Panc1 (cell line): ENCODE measurements around the gene PYGO1. TPM values are rescaled to one million over a fixed set of nuclear protein-coding genes. Genes with fewer than 3 reads are reported as not detected.

ENCODE experiments used
- ATAC-seq: fragments of 200-7000 bp; cut with Tn5 transposase; 2 replicates; pipeline ENCODE4 v1.9.1; 2020; ENCODE audit warnings: mild to moderate bottlenecking, moderate library complexity
- BruUV-seq: library from RNA; stranded (reverse); fragments of 400-500 nt; replicated peaks from 2 replicates; lab custom pipeline; 2021; lab: Mats Ljungman, UMichigan
- CTCF ChIA-PET: fragments of 300-600 bp; sonication (Branson Sonifier 250); formaldehyde crosslinking; loops from one replicate; lab custom pipeline; 2022; ENCODE audit warnings: antibody characterized with exemption; lab: Charles Lee
- POLR2A ChIA-PET: fragments of 300-600 bp; sonication (Branson Sonifier 250); formaldehyde crosslinking; loops from one replicate; lab custom pipeline; 2022; ENCODE audit warnings: antibody characterized with exemption; lab: Charles Lee
- DNase-seq: peaks from one replicate; pipeline ENCODE4 v3.0.0-alpha.2; 2010; ENCODE audit warnings: low read depth, low spot score
- H3K27ac ChIP-seq: 2 replicates; pipeline ENCODE4 v1.5.1; 2011; ENCODE audit warnings: mild to moderate bottlenecking, low read length, inconsistent platforms
- H3K27me3 ChIP-seq: fragments of 200-500 bp; sonication (Bioruptor generic); 2 replicates; pipeline ENCODE4 v1.6.0; 2014; ENCODE audit warnings: low read length, inconsistent platforms; ENCODE audit not compliant: control insufficient read depth, insufficient read depth
- H3K36me3 ChIP-seq: fragments of 200-500 bp; sonication (Bioruptor generic); 2 replicates; pipeline ENCODE4 v1.5.1; 2014; ENCODE audit warnings: inconsistent platforms, mild to moderate bottlenecking, low read length, moderate library complexity; ENCODE audit not compliant: control insufficient read depth, insufficient read depth
- H3K4me1 ChIP-seq: 2 replicates; pipeline ENCODE4 v1.5.1; 2011; ENCODE audit warnings: inconsistent platforms, mild to moderate bottlenecking, low read length, moderate library complexity; ENCODE audit not compliant: control insufficient read depth, insufficient read depth
- H3K4me3 ChIP-seq, 2 experiments: 2 replicates each; pipeline ENCODE4 v1.5.1; 2011 to 2012; ENCODE audit warnings: low read depth in 2 of 2, low read length in 2 of 2, mild to moderate bottlenecking in 2 of 2, inconsistent platforms in 1 of 2, moderate library complexity in 1 of 2
- H3K9me3 ChIP-seq: fragments of 200-500 bp; sonication (Bioruptor generic); 2 replicates; pipeline ENCODE4 v1.5.1; 2014; ENCODE audit warnings: low read depth, mild to moderate bottlenecking, inconsistent platforms, low read length, moderate library complexity; ENCODE audit not compliant: control insufficient read depth, insufficient read depth
- POLR2AphosphoS5 ChIP-seq: IDR thresholded peaks from 2 replicates; pipeline ENCODE4 v1.6.1; 2012; ENCODE audit warnings: mild to moderate bottlenecking, low read depth, low read length, moderate library complexity
- SIN3A ChIP-seq: IDR thresholded peaks from 2 replicates; pipeline ENCODE4 v1.6.1; 2012; ENCODE audit warnings: low read depth, mild to moderate bottlenecking, low read length, moderate library complexity, borderline replicate concordance; ENCODE audit not compliant: insufficient read depth
- TCF7L2 ChIP-seq: IDR thresholded peaks from 2 replicates; pipeline ENCODE4 v1.6.1; 2011; ENCODE audit warnings: mild to moderate bottlenecking, low read depth, low read length, inconsistent platforms
- in situ Hi-C: cut with HindIII; loops from 2 replicates; pipeline ENCODE4 v1.10.0; 2016; ENCODE audit warnings: low sequenced_read_pairs, low pct_unique_long_range_greater_than_20kb
- intact Hi-C: fragments of 100-400 bp; cut with micrococcal nuclease; formaldehyde crosslinking; loops from one replicate; pipeline ENCODE4 v1.10.0; 2022; ENCODE audit not compliant: unreplicated experiment
- total RNA-seq: library from RNA; stranded (reverse); gene quantifications from one replicate; pipeline ENCODE4 v1.2.1, GENCODE V29; 2021; ENCODE audit not compliant: unreplicated experiment
- TF ChIP-seq, protein P1 (sequence below): fragments of 450-650 bp; IDR thresholded peaks from 2 replicates; pipeline ENCODE4 v1.5.1; 2017; ENCODE audit warnings: mild to moderate bottlenecking
- TF ChIP-seq, protein P2 (sequence below), 2 experiments: IDR thresholded peaks; 2 replicates each; pipeline ENCODE4 v1.6.1; 2011 to 2012; ENCODE audit warnings: low read depth in 2 of 2, control low read depth in 1 of 2, low read length in 1 of 2, mild to moderate bottlenecking in 1 of 2, moderate library complexity in 1 of 2; ENCODE audit not compliant: insufficient read depth in 1 of 2

The PYGO1 gene
- total RNA-seq, 1 experiment from 2014 or later: 2.4 TPM

DNA sequence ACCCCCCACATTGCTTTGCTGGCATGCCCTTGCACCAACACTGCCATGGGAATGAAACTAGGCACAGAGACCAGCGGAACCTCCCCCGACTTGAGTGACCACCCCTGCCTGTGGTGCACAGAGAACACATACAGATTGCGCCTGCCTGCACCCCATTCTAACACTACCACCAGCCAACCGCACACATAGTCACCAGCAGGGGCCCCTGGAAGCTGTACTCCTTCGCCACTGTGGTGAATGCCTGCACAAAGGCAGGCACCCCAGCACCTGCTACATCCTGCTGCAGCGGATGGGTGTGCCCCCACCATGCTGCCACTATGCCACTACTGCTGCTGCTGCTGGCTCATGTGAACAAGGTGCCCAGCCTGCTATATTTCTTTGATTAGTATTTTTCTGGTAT, 52.7 kb downstream of the PYGO1 start:
- intact Hi-C loops: no loop called here
- H3K9me3 ChIP-seq: no peaks in the 10 kb centered on the region
- H3K4me1 ChIP-seq: 0 out of 2 replicates have a peak, but pooled peaks cover 3% of the 10 kb centered on the region
- ChIA-PET POLR2A (no interaction called here), CTCF (no interaction called here)
- BruUV-seq: no TSS peak
- in situ Hi-C loops: no loop called here
- no peaks in the 10 kb centered on the region for H3K36me3 ChIP-seq
- H3K4me3 ChIP-seq: no peak overlapping the region
- TF ChIP-seq POLR2AphosphoS5: no peak
- TF ChIP-seq, protein P1, sequence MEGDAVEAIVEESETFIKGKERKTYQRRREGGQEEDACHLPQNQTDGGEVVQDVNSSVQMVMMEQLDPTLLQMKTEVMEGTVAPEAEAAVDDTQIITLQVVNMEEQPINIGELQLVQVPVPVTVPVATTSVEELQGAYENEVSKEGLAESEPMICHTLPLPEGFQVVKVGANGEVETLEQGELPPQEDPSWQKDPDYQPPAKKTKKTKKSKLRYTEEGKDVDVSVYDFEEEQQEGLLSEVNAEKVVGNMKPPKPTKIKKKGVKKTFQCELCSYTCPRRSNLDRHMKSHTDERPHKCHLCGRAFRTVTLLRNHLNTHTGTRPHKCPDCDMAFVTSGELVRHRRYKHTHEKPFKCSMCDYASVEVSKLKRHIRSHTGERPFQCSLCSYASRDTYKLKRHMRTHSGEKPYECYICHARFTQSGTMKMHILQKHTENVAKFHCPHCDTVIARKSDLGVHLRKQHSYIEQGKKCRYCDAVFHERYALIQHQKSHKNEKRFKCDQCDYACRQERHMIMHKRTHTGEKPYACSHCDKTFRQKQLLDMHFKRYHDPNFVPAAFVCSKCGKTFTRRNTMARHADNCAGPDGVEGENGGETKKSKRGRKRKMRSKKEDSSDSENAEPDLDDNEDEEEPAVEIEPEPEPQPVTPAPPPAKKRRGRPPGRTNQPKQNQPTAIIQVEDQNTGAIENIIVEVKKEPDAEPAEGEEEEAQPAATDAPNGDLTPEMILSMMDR: no peak
- no peak for TF ChIP-seq SIN3A
- TF ChIP-seq, protein P2, sequence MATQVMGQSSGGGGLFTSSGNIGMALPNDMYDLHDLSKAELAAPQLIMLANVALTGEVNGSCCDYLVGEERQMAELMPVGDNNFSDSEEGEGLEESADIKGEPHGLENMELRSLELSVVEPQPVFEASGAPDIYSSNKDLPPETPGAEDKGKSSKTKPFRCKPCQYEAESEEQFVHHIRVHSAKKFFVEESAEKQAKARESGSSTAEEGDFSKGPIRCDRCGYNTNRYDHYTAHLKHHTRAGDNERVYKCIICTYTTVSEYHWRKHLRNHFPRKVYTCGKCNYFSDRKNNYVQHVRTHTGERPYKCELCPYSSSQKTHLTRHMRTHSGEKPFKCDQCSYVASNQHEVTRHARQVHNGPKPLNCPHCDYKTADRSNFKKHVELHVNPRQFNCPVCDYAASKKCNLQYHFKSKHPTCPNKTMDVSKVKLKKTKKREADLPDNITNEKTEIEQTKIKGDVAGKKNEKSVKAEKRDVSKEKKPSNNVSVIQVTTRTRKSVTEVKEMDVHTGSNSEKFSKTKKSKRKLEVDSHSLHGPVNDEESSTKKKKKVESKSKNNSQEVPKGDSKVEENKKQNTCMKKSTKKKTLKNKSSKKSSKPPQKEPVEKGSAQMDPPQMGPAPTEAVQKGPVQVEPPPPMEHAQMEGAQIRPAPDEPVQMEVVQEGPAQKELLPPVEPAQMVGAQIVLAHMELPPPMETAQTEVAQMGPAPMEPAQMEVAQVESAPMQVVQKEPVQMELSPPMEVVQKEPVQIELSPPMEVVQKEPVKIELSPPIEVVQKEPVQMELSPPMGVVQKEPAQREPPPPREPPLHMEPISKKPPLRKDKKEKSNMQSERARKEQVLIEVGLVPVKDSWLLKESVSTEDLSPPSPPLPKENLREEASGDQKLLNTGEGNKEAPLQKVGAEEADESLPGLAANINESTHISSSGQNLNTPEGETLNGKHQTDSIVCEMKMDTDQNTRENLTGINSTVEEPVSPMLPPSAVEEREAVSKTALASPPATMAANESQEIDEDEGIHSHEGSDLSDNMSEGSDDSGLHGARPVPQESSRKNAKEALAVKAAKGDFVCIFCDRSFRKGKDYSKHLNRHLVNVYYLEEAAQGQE (IDR thresholded peaks at IDR 0.05; ENCODE audit: insufficient read depth in 1 of 2, low read depth in 2 of 2, low read length in 1 of 2): no peak
- TF ChIP-seq TCF7L2: no peak
- H3K27me3 ChIP-seq: no peaks in the 10 kb centered on the region
- ATAC-seq (no peak), DNase-seq (no peak)
- no peak overlapping the region for H3K27ac ChIP-seq

DNA sequence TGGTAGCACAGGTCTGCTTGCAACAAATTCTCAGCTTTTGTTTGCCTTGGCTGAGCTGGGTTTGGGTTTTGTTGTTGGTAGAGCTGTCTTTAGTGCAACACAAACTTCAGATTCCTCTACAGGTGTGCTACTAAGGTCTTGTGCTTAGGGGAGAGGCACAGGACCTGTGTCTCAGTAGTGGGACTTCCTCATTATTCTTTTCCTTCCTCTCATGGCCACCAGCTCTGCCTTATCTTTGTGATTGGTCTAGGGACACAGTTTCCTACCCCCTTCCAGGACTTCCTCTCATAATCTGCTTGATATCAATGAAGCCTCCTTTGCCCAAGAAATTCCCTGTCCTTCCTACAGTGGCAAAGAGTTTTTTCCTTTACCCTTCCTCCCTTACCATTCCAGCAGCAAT, 55.2 kb downstream of the PYGO1 start:
- ChIA-PET CTCF (interaction anchor here (0.5 kb wide), 1 partner anchor 54 kb away, joined by 5 read pairs; no protein-coding TSS in a partner anchor), POLR2A (no interaction called here)
- Histone ChIP-seq H3K4me3 (no peak overlapping the region), H3K9me3 (no peaks in the 10 kb centered on the region), H3K36me3 (no peaks in the 10 kb centered on the region), H3K4me1 (0 out of 2 replicates have a peak, but pooled peaks cover 3% of the 10 kb centered on the region), H3K27ac (no peak overlapping the region), H3K27me3 (no peaks in the 10 kb centered on the region)
- TF ChIP-seq TCF7L2 (no peak), POLR2AphosphoS5 (no peak), SIN3A (no peak)
- TF ChIP-seq, protein P1: no peak
- TF ChIP-seq, protein P2 (IDR thresholded peaks at IDR 0.05; ENCODE audit: insufficient read depth in 1 of 2, low read depth in 2 of 2, low read length in 1 of 2): no peak
- intact Hi-C loops (no loop called here), in situ Hi-C loops (no loop called here)
- DNase-seq (no peak), ATAC-seq (no peak)
- BruUV-seq: no TSS peak
